GM19025 (cell line): ENCODE measurements around the gene DNAI4.
"Not testable (repeated sequence)": the region's sequence is repeated elsewhere in the genome, so short reads cannot be mapped to it uniquely, and the experiment has no call there.

Source experiments
- ATAC-seq: cut with Tn5 transposase; IDR thresholded peaks from one replicate; pipeline ENCODE4 v1.9.1; 2021; ENCODE audit warnings: mild to moderate bottlenecking, low read depth, moderate library complexity; ENCODE audit not compliant: unreplicated experiment

The DNAI4 gene

DNA sequence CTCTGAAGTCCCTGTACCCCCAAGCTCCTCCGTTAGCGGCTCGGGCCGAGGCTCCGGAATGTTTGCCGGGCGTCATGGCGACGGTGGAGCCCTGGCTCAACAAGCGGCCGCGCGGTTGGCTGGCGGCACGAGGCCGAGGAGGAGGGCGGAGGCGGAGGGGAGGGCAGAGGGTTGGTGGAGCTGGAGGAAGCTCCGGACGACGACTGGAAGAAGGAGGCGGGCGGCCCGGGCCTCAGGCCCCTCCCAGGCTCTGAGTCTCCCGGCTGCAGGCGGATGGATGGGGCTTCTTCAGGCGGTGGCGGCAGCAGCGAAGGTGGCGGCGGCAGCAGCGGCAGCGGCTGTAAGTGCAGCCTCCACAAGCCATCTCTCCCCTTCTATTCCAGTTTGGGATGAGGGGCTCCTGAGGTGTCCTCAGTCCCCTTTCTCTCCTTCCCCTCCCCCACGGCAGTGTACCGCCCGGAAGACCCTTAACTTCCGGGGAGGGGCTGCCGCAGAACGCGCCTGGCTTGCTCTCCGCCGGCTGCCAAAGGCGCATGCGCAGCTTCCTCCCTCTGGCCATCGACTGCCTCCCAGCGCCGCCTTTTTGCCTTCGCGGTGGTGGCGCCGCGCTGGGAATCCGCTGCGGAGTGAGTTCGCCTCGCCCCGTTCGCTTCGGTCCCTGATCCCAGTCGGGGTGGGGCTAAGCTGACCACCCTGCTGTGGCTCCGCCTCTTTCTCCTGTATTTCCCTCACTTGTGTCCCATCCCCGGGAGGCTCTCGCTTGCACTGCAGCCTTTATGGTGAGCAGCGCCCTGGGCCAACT, at the start of gene DNAI4, which contains the start of gene MIER1:
TSS of gene DNAI4 (minus strand) at position 101 of the 802 bp plus-strand sequence. CDS start at position 76, 25 bp downstream.
TSS of gene MIER1 (plus strand) at position 235 of the 802 bp plus-strand sequence. CDS start at position 274, 39 bp downstream.
- ATAC-seq: peak; percentile 94

DNA sequence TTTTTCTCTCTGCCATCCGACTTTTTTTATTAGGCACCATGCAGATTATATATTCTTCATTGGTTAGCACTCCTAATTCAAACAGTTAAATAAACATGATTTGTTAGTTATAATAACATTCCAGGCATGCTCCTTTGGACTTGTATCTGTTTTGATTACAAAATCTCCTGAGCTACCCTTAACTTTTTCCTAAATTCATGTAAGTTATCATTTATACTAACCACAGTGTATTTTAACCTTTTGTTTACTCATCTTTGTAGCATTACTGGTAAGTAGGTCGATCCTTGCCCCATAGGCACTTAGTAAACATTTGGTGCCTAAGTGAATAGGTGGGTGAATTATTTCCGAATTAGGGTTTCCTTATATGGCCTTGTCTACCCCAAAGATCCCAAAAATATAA, 43.9 kb upstream of the DNAI4 start:
- ATAC-seq: no peak

DNA sequence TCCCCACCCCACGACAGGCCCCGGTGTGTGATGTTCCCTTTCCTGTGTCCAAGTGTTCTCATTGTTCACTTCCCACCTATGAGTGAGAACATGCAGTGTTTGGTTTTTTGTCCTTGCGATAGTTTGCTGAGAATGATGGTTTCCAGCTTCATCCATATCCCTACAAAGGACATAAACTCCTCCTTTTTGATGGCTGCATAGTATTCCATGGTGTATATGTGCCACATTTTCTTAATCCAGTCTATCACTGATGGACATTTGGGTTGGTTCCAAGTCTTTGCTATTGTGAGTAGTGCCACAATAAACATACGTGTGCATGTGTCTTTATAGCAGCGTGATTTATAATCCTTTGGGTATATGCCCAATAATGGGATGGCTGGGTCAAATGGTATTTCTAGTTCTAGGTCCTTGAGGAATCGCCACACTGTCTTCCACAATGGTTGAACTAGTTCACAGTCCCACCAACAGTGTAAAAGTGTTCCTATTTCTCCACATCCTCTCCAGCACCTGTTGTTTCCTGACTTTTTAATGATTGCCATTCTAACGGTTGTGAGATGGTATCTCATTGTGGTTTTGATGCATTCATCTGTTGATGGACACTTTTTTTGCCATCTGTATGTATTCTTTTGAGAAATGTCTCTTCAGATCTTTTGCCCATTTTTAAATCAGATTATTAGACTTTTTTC, 41.7 kb upstream of the DNAI4 start:
- ATAC-seq: not testable (repeated sequence)

- ATAC-seq: no peak
These were observed 33.3 kb upstream of the DNAI4 start for GRCh38 chr1:66957938-66958337.

DNA sequence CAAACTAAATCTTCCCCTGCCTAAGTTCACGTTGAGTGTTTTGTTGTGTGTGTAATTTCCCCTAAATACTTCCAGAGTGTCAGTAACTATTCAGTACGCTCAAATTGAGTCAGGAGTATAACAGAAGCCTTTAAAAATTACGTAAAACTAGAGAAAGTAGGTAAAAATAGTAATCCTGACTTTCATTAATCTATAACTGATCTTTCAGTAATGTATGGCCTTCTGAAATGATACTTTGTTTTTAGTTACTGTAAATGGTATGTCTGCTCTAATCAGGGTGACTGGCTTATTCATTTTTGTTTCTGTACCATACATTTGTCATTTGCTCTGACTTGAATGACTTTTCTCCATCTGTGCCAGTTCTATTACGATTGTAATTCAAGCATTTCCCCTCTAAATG, 29.6 kb upstream of the DNAI4 start:
- peak; percentile 69 for ATAC-seq

DNA sequence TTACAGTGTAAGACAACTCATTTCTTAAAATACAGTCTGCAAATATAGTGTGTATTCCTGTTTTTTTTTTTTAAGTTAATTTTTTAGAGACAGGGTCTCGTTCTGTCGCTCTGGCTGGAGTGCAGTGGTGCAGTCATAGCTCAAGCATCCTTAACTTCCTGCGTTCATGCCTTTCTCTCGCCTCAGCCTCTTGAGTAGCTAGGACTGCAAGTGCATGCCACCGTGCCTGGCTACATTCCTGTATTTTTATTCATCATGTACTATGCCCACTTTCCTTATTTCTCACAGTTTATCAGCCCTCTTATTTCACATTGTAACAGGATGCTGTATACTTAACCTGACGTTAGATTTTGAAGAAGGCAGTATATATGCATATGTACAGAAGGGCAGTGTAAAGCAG, 26.9 kb upstream of the DNAI4 start:
- ATAC-seq: no peak

- ATAC-seq: no peak
These were observed 22.6 kb upstream of the DNAI4 start for GRCh38 chr1:66947267-66947666.

GRCh38 chr1:66945316-66945715, 20.7 kb upstream of the DNAI4 start:
- ATAC-seq: no peak

GRCh38 chr1:66944330-66945274, 19.9 kb upstream of the DNAI4 start:
- no peak for ATAC-seq

DNA sequence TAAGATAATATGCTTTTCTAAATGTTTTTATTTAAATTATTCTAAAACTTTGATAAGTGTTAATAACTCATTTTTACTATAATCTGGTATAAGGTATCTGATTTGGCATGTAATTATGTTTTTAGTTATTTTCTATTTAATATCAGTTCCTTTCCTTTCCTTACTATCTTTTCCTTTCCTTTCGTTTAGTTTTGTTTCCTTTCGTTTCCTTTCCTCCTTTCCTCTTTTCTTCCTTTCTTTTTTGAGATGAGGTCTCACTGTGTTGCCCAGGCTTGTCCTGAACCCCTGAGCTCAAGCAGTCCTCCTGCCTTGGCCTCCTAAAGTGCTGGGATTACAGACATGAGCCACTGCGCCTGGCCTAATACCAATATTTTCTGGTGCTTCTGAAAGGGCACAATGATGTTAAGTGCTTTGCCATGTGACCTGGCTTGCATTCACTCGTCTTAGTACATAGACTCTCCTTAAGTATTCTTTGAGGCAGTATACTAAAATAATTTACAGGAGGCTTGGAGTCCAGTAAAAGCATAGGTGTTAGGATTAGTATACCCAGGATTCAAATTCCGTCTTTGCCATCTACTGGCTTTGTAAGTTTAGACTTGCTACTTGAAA, 18.8 kb upstream of the DNAI4 start:
- no peak for ATAC-seq

GRCh38 chr1:66940981-66941380, 16.3 kb upstream of the DNAI4 start:
- no peak for ATAC-seq

GRCh38 chr1:66938613-66939012, 14.0 kb upstream of the DNAI4 start:
- ATAC-seq: no peak

- ATAC-seq: no peak
These were observed 13.0 kb upstream of the DNAI4 start for GRCh38 chr1:66937529-66938234.

GRCh38 chr1:66933887-66934700, 9.4 kb upstream of the DNAI4 start:
- no peak for ATAC-seq

DNA sequence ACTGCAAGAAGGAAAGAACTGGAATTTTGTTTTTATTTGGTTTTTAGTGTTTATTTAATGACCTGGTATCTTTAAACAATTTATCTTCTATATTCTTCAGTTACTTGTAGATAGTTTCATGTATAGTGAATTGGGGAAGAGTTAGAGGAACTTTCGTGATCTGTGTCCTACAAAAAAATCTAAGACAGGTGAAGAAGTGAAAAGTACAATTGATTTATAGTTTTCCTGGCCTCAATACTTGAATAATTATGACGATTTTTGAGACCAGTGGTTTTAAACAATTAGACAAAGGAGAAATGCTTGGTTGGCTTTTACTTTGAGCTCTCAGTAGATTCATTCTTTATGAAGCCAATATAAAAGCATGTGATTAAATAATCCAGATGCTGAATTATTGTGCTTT, 7.6 kb upstream of the DNAI4 start:
- no peak for ATAC-seq

DNA sequence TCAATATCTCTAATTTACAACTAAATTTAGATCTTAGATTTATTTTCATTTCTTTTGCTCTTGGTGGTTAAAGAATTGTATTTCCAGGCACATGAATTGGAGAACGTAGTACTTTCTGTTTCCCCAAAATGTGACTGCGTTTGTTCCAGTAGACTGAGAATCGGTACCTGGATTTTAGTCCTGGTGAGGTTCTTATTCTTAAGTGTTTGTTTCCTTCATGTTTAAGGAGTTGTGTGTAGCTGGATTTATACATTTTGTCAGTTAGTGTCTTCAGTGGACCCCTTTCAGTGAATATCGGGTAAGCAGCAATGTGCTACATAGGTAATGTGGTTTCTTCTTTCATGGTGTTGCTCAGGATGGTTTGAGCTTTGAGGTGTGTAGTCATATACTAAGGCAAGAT, 6.9 kb upstream of the DNAI4 start:
- no peak for ATAC-seq

DNA sequence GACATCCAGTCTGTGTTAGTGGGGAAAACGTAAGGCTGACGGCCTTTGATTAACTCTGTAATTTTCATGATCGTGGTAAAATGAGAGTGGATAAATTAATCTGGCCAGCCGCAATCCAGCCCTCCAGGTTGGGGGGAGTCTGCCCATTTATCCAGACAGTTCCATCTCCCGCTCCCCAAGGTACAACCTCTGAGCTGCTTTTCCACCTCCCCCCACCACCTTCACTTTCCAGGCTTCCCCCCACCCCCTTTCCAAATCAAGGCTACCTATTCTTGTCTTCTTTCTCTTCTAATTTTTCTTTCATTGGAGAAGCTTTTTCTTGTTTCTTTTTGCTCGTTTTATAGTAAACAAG, 6.1 kb upstream of the DNAI4 start:
- no peak for ATAC-seq

DNA sequence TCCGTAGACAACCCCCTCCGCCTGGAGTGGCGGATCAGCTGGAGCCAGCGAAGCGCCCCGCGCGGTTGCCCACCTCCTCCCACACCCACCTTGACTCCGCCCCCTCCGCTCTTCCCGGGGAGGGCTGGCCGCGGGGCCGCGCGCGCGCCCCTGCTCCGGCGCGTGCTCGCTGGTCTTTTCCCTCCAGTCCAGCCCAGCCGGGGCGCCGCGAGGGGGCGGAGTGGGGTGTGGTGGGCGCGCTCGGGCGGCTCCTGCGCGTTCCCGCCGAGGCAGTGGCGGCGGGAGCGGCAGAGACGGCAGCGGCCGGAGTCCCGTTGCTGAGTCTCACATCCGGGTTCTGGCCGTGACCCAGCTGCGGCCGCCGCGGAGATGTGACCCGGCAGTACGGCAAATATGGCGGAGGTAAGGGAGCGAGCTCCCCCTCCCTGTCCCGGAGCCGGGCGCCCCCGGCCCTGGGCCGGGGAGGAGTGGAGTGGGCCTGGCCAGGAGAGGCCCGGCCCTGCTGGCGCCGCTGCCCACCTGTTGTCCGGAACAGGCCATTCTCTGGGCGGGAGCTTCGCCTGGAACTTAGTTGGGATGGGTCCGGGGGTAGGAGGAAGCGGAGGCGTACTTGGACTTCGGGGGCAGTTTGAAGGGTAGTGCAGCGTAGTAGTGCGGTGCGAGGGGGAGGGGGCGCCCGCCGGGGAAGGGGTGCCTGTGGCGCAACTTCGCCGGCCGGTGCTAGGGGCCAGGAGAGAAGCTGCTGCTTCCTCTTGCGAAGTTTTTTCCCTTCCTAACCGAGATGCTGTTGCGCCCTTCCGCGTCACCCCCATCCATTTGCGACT, 5.6 kb upstream of the DNAI4 start:
- ATAC-seq: peak; percentile 65
